NCI-H1105 treated with DMSO at 0.1 percent for 48 hours (cell line): ENCODE measurements around the gene TSPAN9.

Experiments used
- DNase-seq: peaks from one replicate; lab custom pipeline; 2025; lab: John Stamatoyannopoulos, UW

Gene TSPAN9

DNA sequence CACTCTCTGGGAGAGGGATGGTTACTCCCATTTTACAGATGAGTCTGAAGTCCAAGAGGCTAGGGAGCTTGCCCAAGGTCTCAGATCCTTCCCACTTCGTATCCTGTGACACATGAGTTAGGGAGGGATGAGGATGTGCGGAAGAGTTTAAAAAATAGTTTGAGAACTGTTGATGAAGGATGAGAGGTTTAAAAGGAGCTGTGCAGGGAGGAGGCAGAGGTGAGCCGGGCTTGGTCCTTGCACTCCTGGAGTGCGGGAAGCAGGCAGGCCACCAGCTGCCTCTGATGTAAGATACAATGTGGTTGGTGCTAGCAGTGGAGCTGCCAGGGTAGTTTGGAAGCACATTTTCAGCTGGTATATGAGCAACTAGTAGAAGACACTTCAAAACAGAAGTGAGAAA lies 46.5 kb downstream of the TSPAN9 start:
- no peak for DNase-seq

DNA sequence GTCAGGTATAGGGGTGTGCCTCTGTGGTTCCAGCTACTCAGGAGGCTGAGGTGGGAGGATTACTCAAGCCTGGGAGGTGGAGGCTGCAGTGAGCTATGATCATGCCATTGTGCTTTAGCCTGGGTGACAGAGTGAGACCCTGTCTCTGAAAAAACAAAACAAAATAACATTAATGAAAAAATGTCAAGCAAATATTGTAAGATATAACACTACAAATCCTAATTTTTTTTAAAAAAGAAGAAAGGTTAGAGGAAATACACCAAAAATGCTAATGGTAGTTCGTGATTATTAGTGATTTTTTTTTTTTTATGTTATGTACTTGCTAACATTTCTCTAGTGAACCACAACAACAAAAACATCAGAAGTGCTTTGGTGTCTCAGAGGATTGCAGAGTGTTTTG lies 47.7 kb downstream of the TSPAN9 start:
- no peak for DNase-seq

DNA sequence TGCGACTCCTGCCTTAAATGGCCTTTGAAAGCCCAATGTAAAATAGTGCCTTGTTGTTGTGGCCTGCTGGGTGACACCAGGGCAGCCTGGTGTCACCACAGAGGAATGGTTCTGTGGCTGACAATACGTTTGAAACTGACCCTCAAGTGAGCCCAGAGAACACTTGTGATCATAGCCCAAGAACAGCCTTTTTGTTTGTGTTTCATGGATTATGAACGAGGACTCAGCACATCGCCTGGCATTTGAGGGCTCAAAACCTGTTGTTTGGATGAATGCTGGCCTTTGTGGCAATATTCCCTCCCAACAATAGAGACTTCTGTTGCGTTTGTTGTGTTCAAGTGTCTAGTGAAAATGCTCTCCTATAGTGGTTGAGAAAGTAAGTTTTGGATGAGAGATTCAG lies 48.5 kb downstream of the TSPAN9 start:
- no peak for DNase-seq

DNA sequence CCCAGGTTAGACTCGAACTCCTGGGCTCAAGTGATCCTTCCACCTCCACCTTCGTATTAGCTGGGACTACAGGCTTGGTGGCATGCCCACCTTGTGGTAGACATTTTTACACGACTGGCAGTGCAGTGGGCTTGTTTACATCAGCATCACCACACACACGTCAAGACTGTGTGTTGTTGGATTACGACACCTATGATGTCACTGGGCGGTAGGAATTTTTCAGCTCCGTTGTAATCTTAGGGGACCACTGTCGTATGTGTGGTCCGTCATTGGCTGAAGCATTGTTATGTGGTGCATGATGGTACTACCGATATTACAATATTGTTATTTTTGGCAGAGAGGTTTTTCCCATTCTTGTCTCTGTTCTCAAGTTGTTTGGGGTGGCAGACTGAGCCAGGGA lies 50.7 kb downstream of the TSPAN9 start:
- DNase-seq = no peak

DNA sequence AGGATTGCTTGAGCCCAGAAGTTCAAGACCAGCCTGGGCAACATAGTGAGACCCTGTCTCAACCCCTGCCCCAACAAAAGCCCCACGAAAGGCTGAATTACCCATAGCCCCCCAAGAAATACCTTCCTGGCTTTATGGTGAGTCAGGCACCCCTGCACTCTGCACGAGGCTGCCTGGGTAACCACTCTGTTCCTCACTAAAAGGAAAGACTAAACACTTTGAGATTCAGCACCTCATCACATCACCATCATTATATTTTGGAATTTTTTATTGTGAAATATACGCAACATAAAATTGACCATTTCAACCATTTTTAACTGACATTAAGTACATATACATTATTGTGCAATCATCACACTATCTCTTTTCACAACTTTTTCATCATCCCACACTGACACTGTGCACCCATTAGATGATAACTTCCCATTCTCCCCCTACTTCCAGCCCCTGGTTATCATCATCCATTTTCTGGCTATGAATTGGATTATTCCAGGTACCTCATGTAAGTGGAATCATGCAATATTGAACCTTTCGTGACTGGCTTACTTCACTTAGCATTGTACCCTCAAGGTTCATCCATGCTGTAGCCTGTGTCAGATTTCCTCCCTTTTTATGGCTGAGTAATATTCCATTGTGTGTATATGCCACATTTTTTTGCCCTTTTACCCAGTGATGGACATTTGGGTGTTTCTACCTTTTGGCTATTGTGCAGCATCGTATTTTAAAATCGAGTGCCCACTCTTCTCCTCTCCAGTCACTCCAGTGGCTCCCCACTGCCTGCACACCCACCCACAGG lies 51.5 kb downstream of the TSPAN9 start:
- no peak for DNase-seq

DNA sequence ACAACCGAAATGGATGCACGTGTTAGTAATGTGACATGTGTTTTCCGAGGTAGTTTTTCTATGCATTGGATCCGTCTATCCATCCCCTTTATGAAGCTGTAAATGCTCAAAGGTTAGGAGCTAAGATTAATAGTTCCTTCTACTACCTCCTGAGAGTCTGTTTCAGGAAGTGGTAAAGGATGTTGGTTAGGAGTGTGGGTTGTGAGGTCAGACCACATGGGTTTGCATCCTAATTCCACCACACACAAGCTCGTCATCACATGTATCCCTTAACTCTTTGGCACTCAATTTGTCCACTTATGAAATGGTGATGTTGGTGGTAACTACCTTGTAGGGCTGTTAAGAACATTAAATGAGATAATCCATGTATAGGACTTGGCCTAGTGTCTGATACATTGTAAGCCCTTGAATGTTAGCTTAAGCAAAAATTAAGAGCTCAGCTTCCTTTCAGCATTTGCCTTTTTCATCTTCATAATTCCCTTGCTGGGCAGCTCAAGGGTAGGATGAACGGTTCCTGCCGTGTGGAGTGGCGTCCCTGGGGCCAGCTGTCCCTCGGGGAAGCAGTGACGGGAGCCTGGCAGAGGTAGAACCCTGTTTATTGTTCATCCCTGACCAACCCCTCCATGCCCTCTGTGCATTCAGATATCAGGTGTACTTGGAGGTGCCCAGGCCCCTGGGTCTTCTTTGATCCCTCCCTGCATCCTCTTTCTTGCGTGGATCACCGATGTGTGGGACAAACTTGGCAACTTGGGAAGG lies 52.3 kb downstream of the TSPAN9 start:
- no peak for DNase-seq

DNA sequence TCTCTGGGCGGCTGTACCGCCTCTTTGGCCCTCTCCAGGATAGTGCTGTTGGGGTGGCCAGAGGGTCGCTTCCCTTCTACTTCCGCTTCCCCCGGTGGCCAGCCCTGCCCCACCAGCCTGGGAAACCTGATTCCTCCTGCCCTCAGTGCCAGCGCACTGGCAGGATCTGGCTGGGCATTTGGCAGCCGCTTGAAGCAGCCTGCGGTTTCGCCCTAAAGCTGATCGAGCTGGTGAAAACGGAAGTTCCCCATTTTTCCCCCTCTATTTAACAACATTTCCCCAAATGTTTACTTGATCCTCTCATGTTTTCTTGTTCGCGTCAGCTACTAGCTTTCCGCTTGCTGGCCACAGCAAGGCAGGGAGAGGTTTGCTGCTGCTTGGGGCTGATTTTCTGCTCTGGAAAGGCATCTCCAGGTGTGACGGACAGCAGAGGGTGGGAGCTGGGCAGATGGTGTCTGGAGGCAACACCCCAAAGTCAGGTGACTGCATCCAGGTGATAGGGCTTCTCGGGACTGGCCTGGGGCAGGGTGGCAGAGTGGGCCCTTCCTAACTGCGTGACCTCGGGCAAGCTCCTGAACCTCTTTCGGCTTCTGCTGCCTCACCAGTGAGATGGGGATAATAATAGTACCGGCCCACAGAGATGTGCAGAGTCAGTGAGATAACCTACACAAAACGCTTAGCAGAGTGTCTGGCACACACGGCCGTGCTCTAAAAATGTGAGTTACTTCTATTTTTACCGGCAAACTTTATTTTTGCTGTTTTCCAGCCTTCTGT lies 53.1 kb downstream of the TSPAN9 start:
- DNase-seq = no peak

DNA sequence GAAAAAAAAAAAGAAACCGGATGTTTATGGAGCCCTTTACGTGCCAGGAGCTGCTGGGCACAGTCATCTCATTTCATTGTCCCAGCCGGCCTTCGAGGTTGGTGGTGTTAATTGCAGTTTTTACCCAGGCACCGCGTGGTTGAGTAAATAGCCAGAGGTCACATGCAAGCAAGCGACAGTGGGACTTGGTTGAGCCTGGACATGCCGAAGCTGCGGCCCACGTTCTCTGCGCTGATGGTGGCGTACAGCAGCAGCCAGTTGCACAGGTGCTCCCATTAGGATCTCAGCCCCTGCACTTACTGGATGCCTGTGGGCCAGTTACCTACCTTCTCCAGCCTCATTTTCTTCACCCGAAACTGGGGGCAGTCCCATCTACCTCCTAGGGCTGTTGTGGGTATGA lies 54.0 kb downstream of the TSPAN9 start:
- DNase-seq = no peak

DNA sequence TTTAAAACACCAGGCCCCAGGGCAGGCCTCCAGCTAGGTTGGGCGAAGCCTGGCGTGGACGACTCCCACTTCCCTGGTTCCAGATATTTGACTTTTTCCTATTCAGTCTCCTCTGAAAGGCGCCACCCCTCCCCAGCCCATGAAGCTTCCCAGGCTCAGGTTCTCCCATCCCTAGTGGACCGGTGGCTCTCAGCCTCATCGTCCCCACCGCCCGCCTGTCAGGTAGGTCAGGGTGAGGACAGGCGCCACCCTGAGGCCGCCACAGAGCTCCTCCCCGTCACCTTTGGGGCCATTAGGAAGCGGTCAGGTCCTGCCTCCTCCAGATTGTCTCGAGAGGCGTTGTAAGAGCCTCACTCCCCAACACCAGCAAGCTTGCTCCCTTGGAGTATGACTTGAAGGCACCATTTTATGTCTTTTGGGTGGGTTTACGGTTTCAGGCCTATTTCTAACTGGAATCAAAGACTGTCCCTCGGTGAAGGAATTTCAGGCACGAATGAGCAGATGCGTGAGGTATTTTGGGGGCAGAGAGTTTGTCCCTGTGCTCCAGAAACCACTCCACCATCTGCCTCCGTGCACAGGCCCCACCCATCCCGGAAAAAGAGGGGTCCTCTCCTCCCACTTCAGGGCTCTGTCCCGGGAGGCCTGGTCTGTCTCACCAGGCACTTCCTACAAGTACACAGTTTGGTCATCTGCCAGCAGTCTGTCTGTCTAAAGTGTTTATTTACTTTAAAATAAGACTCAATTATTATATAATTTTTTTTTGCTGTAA lies 55.6 kb downstream of the TSPAN9 start:
- DNase-seq = no peak

DNA sequence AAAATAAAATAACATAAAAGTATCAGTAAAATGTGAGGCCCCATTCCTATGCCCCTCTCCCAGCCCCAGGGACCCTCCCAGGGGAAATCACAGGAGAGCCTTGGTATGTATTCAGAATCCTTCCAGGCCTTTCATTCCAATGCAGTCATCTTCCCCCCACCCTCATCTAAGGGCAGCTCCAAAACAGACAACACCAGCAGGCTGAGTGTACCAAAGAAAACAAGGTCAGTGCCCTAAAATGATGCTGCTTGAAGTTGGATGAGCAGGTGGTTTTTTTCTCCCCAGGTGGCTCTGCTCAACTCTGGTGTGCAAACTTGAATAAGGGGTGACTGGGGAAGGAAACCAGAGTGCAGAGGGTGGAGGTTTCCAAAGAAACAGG lies 56.2 kb downstream of the TSPAN9 start:
- no peak for DNase-seq

DNA sequence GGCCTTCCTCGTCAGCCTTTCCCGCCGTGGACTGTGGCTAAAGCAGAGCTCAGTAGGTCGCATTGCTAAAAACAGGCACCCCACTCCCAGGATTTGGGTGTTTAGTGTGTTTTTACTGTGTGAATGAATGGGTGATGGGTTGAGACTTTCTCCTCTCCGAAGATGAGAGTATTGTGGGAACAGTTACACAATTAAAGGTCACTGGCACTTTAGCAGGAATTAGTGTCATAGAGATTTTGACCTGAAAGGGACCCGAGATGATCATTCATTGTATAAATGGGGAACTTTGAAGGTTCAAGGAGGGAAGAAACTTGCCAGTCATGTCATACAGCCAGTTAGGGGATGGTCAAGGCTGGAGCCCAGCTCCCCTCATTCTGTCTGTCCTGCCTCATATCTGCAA lies 56.9 kb downstream of the TSPAN9 start:
- no peak for DNase-seq

DNA sequence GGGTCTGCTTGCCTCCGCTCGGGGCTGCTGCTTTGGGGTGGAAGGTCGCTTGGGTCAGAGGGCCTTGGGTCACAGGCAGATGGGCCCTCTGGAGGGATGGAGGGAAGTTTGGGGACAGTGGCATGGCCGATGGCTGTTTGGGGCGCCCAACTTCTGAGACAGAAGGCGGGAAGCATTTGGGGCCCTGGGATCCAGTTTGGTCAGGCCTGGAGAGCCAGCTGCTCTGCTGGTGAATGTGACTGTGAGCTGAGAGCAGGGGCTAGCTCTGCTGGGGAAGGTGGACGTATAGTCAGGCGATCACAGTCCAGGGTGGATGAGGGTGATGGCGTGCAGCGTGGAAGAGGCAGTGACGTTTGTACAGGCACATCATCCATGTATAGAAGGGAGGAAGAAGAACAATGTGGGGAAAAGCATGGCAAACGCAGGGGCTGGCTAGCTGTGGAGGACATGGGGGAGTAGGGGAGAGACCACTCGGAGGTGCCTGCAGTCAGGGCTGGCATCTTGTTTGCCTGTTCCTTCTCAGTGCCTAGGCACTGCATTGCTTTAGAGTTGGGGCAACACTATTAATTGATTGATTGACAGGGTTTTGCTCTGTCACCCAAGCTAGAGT lies 57.5 kb downstream of the TSPAN9 start:
- DNase-seq = no peak

DNA sequence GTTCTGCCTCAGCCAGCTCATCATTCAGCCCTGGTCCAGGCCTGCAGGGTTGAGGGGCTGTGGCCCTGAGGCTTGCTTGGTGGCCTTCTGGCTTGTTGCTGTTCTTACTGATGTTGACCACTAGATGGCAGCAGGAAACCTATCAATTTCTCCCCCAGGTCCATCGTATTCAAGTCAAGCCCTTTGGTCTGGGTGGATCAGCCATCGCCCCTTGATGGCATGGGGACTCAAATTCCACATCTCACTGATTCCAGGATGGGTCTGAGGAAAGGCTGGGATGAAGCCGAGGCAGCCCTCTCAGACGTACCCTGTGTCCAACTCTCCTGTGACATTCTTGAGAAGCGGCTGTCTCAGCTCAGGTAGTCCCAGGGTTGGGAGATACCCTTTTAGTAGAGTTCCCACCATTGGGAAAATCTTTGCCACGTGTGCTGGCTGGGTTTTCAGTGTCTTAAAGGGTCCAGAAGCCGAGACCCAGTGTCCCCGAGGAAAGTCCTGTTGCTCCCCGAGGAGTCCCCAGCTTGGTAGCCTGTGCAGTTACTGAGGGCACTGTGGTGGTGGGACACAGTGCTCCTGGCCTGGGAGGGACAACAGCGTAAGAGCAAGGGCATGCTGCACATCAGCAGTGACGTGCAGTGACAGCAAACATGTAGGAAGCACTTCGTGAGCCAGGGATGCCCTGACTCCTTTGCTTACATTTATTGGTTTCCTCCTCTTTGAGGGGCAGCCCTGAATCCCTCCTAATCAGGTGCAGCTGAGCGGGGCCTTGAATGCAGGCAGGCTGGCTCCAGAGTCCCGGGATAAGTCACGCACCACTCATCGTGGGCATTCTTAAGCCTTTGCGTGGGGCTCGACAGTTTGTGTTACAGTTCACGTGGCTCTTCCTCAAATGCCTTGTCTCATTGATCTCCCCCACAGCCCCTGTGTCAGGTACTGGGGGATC lies 58.6 kb downstream of the TSPAN9 start:
- DNase-seq = peak; percentile 76

DNA sequence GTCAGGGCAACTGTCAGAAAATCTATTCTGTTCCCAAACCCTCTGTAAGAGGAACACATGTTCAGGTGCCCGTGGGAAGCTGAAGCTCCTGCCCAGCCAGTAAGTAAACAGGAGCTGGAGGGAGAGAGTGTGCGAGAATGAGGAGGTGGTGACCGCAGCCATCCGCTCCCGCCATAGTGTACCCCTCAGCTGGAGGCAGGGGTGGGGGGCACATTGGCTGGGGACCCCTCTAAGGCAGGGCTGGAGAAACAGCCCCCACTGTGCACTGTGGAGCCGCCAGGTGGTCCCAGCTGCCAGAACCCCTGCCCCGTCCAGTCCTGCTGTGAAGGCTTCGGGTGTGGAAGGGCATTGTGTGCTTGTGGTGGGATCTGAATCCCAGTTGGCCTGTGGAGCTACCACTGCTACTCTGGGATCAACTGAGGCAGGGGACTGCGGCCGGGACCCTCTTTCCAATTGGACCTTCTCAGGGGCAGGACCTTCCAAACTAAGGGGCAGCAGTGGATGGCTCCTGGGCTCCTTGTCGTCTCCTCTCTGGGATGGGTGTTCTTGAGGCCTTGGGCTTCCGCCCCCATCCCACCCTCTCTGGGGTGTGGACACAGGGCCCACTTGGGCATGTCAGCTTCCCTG lies 59.6 kb downstream of the TSPAN9 start:
- DNase-seq = no peak

DNA sequence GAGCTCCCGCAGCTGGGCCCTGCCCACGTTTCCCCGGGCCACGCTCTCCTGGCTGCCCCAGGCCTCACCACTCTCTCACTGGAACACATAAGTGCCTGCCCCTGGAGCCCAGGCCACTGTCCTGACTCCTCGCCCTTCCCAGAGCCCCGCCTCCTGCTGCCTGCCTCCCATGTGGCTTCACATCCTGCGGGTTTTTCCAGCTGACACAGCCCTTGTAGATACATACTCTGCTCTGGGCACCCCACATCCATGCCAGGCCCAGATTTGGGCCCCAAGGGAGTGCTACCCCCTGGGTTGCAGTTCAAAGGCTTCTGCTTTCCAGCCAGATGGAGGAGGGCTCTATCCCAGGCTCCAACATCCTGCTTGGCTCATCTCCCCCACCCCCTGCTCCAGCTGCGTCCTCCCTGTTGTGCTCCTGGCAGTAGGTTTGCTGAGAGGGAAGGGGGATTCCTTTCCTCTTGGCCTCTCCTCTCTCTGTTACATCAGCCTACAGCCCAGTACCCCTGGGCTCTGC lies 60.1 kb downstream of the TSPAN9 start:
- no peak for DNase-seq

DNA sequence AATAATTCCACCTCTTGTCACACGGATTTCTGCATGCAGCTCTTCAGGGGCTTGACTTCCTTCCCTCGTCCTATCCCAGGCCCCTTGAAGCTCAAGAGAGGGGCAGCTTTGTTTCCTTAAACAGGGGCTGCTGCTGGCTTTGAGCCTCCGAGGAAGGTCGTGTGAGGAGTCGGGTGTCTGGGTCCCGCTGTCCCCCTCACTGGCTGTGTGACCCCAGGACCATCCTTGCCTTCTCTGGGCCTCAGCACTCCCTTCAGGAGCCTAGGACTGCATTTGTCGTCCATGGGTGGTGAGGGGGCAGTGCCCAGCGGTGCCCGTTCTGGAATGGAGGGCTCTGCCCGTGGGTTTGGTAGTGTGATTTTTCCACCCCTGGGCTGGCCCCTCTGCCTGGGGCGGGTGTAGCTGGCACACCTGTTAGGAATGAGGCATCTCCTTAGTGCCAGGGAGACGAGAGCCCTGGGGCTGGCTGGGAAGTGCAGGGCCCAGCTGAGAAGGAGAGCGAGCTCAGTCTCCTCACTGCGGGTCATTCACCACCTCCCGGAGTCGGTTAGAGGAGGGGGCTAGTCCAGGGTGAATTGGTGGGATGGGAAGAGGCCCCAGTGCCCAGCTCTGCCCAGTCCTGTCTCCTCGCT lies 60.8 kb downstream of the TSPAN9 start:
- no peak for DNase-seq

DNA sequence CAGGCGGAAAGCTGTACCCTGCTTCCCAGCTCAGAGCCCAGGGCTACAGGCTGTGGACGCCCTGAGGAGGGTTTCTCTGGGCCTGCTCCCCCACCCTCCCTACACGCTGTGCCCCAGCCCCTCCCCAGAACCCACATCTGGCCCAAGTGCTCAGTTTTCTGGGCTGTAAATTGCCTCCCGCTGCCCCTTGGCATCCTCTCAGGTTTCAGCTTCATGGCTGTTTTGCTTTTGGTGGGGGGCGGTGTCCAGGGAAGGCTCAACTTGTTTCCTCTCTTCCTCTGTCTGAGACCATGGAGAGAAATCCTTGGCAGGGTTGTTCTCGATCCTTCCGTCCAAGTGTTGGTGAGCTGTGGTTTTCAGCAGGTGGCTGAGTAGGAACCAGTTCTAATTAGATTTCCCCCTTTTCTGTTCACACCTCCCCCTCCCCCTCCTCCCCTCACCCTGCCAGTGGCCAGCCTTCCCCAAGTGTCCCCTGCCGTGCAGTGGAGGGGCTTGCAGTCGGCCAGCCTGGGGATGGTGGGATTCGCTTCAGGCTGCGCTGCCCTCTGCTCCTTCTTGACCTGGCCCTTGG lies 61.8 kb downstream of the TSPAN9 start:
- no peak for DNase-seq

DNA sequence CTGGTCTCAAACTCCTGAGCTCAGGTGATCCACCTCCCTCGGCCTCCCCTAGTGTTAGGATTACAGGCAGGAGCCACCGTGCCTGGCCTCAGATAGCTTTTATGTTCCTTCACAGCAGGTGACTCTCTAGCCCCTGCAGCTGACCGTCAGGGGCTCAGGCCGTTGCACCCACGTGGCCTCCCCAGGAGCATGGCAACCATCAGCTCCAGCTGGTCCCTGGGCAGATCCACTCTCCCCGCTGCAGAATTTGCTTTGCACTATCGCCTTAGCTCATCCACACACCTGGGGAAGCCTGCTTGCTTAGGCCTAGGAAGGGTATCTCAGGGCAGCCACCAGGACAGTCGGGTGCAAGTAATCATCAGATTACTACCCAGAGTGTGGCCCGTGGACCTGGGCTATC lies 62.6 kb downstream of the TSPAN9 start:
- DNase-seq = no peak

DNA sequence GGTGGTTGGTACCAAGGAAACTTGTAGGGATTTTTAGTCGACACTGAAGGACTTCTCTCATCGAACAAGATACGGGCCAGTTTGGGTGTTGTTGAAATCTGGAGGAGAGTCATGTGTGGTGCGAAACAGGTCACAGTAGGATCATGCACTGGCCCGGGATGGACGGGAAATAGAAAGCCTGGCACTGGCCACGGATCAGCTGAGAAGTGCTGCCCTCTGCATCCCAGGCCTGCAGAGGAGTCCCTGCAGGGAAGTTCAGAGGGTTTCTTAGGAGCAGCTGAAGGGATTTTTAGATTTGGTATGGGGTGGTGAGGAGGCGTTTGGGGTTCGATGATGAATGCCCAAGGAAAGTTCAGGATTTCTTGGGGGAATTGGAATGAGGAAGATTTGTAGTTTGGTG lies 63.1 kb downstream of the TSPAN9 start:
- no peak for DNase-seq
